SKM-1 (cell line): Measurements from ENCODE around the gene HS2ST1.
"Not testable (repeated sequence)": the region's sequence is repeated elsewhere in the genome, so short reads cannot be mapped to it uniquely, and the experiment has no call there.

Experiments used
- DNase-seq: peaks from one replicate; lab custom pipeline; 2025; ENCODE audit not compliant: unreplicated experiment; lab: John Stamatoyannopoulos, UW

Gene HS2ST1

DNA sequence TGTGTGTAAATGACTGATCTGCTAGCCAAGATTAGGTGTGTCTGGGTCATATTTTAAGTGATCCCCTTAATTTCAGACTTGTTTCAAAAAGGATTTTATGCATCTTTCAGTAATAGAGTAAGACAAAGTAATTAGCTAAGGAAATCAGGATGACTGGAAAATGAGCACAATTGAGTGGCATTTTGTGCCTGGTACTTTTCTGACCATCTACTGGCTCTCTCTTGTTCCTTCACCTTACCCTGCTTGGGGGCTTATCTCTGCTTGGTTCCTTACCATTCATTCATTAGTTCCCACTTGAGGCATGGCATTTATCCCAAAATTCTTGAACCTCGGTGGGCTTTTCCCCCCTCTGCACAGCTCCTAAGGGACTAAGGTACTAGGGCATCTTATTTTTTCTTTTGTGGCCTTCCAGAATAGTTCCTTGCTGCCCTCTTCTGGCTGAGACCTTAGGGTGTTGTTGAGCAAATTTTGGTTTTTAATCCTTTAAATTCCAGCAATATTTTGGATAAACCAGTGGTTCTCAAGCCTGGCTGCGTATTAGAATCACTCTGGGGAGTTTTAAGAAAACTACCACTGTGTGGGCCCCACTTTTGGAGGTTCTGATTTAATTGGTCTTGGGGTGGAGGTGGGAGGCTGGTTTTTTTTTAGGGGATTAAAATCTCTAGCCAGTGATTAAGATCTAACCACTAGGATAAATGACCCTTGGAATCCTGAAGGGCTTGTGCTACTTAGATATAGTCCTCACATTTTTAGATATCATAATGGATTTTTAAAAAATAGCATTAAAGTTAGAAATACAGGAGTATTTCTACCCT is 50.8 kb downstream of the HS2ST1 start:
- DNase-seq = no peak

DNA sequence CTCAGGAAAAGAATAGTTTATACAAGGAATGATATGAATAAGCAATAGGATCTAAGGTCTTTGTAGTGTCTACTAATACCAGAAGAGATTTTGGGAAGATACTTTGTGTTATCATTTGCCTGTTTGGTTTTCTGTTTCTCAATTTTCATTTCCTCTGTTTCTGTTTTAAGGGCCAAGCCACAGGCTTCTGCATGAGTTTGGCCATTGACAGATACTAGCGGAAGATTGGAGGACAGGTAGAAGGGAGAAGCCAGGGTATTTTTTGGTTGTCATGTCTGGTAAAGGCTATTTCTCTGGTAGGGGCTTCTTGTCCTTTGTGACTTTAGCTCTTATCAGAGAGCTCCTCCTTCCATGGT is 51.4 kb downstream of the HS2ST1 start:
- no peak for DNase-seq

DNA sequence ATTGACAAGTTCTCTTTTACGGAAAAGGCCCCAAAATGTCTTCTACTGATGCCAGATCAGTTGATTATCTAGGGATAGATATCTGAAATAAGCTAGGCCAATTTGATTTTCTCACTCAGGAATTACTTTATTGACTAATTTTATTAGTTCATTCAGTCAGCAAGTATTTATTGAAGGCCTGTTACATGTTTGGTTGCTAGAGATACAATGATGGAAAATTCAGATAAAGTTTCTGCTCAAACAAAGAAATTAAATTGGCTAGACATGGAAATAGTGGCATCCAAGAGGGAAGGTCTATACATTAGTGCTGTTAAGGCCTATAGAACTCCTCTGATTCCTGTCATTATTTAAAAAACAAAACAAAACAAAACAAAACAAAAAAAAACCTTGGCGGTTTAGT is 56.5 kb downstream of the HS2ST1 start:
- no peak for DNase-seq

DNA sequence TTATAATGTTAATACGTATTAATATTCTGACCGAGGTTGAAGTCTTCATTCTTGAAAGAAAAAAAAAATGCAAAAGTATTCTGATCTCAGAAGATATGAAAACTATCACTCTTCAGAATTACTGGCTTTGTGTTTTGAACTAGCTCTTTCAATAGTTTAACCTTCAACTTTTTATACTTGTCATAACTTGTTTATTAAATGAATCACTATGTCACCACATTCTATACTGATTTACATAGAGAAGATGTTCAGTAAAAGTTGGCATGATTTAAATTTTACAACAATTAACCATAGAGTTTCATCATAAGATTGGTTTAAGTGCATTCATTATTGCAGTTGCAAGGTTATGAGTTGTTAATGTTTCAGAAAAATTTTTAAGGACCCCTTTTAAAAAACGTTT is 57.3 kb downstream of the HS2ST1 start:
- DNase-seq = no peak

DNA sequence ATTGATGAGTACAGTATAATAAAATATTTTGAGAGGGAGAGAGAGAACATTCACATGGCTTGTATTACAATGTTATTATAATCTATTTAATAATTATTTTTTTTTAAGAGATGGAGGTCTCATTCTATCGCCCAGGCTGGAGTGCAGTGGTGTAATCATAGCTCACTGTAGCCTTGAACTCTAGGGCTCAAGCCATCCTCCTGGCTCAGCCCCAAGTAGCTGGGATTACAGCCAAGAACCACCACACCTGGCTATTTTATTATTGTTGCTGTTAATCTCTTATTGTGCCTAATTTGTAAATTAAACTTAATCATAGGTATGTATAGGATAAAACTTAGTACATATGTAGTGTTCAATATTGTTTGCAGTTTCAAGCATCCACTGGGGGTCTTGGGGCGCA is 57.8 kb downstream of the HS2ST1 start:
- DNase-seq = no peak

DNA sequence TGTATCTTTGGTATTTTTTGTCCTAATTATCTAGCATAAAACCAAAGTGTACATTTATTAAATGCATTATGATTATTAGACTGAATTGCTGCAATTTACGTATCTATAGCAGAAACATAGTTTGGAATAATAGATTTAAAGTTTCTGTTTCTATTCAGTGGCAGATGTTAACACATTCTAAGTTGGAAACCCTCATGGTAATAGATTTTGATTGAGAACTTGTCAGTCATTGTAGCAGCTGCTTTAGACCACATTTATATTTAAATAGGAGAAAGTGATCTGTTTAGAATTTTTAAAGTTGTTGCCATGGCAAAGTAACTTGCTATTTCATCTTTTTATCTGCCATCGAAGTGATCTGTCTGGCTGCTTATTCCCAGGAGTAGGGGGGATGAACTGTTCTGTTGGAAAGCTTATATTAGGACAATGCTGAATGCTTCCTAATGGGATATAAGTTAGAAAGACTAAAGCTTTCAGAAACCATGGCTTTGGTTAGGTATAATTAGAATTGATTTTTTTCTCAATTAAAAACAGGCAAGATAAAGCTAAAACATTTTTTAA is 61.6 kb downstream of the HS2ST1 start:
- no peak for DNase-seq

DNA sequence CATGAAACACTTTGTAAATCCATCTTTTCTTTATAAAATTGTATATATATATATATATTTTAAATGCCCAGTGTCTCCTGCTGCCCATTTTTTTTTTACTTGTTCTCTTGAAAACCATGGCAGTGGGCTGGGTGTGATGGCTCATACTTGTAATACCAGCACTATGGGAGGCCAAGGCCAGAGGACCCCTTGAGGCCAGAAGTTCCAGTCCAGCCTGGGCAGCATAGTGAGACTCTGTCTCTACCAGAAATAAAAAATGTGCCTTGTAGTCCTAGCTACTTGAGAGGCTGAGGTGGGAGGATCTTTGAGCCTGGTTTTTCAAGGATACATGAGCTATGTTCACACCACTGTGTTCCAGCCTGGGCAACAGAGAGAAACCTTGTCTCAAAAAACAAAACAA is 62.2 kb downstream of the HS2ST1 start:
- DNase-seq = no peak

DNA sequence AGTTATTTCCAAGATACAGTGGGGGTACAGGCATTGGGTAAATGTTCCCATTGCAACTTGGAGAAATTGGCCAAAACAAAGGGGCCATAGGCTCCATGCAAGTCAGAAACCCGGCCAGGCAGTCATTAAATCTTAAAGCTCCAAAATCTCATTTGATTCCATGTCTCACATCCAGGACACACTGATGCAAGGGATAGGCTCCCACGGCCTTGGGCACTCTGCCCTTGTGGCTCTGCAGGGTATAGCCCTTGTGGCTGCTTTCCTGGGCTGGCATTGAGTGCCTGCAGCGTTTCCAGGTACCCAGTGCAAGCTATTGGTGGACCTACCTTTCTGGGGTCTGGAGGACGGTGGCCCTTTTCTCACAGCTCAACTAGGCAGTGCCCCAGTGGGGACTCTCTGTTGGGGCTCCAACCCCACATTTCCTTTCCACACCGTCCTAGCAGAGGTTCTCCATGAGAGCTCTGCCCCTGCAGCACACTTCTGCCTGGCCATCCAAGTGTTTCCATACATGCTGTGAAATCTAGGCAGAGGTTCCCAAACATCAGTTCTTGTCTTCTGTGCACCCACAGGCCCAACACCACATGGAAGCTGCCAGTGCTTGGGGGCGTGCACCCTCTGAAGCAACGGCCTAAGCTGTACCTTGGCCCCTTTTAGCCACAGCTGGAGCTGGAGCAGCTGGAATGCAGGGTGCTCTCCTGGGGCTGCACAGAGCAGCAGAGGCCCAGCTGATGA is 67.2 kb downstream of the HS2ST1 start:
- DNase-seq = no peak

DNA sequence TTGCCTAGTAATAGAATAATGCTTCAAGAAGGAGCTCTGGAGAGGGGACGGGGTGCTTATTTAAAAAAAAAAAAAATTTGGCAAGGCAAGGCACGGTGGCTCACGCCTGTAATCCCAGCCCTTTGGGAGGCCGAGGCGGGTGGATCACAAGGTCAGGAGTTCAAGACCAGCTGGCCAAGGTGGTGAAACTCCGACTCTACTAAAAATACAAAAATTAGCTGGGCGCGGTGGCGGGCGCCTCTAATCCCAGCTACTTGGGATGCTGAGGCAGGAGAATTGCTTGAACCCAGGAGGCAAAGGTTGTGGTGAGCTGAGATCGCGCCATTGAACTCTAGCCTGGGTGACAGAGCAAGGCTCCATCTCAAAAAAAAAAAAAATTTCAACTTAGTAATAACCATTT is 69.2 kb downstream of the HS2ST1 start:
- DNase-seq = not testable (repeated sequence)

DNA sequence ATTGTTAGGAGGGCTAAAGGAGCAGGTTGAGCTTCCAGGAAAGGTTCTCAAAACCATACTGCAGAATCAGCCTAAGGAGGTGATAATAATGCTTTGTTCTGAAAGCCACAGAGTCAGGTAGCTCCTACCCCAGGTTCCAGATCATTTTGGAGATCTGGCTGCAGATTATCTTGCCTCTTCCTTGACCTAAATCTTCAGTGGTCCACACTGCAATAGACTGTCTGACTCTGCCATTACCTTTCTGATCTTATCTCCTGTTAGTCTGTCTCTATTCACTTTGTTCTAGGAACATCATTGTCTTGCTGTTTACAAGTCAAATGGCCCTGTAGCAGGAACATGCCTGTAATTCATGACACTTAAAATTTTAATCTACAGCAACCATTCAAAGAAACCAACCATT is 73.0 kb downstream of the HS2ST1 start:
- DNase-seq = no peak

DNA sequence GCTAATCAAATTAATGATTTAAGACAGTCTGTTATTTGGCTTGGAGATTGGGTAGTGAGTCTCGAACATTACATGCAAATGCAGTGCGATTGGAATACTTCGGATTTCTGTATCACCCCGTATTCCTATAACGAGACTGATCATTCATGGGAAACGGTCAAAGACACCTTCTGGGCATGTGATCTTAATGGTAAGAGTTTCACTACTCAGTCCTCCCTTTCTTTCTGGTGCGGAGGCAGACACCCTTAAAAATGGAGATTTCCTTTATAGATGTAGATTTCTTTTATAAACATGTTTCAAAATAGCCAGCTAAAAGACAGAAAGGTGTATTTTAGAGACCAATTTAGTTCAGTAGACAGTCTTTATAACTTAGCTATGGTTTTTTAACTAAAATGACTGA is 74.4 kb downstream of the HS2ST1 start:
- no peak for DNase-seq

DNA sequence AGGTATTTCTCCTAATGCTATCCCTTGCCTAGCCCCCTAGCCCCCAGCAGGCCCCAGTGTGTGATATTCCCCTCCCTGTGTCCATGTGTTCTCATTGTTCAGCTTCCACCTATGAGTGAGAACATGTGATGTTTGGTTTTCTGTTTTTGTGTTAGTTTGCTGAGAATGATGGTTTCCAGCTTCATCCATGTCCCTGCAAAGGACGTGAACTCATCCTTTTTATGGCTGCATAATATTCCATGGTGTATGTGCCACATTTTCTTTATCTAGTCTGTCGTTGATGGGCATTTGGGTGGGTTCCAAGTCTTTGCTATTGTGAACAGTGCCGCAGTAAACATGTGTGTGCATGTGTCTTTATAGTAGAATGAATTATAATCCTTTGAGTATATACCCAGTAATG is 75.3 kb downstream of the HS2ST1 start:
- not testable (repeated sequence) for DNase-seq

DNA sequence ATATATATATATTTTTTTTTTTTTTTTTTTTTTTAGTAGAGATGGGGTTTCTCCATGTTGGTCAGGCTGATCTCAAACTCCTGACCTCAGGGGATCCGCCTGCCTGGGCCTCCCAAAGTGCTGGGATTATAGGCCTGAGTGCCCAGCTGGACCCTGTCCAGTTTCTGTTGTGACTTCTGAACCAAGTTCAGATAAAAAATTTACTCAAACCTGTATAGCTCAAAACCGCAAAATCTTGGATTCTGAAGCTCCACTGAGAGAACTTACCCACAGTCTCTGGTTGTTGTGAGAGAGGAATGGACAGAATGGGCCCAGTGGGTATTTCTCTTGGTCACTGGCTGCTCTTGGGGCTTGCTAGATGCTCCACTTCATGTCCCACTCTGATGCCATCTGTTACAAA is 76.4 kb downstream of the HS2ST1 start:
- no peak for DNase-seq

DNA sequence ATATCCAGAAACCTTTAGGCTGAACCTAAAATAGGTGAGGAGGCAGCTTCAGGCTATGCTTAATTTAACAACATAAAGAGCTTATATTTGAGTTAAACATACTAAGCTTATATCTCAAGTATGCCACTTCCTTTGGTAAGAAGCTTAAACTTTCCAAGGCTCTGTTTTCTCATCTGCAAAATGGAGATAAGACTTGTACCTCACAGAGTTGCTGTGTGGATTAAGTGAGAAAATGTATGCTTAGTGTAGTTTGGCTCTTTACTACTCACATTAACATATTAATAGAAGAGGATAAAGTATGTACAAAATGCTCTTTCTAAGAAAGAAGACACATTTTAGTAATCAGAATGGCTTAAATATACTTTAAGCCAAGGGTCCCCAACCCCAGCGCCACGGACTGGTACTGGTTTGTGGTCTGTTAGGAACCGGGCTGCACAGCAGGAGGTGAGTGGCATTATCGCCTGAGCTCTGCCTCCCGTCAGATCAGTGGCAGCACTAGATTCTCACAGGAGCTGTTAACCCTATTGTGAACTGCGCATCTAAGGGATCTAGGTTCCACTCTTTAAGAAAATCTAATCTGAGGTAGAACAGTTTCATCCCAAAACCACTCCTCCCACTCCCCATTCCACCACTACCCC is 77.2 kb downstream of the HS2ST1 start:
- no peak for DNase-seq

DNA sequence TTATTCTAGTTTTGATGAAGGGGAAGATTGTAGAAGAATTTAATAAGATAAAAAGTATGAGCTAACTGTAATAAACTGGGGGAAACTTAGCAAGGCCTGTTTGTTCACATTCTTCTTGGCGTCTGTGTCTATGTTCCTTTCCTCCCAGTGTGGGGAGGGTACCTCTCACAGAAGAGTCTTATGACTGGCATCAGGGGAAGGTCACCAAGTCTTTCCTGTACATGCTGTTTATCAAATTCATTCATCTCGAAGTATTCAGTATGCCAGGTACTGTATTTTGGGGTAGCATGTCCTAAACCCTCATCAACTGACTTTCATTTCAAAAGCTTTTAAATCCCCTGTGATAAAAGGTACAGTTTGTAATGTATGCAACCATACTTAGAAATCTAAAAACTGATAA is 78.4 kb downstream of the HS2ST1 start:
- DNase-seq = no peak

DNA sequence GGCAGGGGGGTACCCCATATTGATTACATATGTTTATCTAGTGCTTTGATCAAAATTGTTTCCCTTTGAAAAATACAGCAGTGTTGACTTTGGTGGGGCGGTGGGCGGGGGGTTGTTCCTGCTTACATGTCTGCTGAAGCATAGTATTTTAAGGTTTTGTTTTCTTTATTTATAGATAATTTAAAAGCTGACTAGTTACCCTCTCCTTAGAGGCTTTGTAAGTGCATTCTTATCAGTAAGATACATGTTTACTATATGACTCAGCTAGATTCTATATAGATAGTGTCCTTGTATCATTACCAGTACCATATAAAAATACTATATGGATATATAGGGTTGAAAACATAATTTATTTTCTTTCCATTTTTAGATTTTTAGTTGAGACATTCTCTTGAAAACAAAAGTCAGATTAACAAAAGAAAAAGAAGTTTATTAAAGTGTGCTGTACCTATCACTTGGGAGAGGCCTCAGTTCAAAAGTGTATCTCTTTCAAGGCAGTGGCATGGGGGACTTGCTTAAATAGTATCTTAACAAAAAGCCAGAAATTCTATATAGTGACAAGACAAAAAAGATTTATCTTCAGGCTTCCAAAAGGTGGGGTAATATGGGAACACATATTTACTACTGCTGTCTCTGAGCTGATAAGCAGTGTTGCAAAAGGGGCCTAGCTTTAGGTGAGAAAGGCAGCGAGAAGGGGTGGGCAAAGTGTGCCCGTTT is 79.0 kb downstream of the HS2ST1 start:
- DNase-seq = no peak

DNA sequence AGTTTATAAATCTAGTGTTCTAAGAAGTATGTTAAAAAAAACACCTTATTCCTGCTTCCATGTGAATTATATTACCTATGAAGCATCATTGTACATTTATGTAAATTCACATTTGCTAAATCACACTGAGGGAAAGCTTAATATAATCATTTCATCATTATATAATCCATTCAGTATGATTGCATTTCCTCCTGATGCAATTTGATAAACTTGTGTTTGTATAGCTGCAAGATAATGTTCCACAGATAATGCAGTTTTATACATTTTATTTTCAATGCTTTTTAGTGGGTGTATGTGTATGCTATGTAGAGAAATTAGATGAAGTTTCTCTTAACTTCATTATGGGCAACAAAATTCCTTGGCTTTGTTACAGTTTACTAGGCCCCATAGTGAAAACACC is 79.6 kb downstream of the HS2ST1 start:
- DNase-seq = no peak

DNA sequence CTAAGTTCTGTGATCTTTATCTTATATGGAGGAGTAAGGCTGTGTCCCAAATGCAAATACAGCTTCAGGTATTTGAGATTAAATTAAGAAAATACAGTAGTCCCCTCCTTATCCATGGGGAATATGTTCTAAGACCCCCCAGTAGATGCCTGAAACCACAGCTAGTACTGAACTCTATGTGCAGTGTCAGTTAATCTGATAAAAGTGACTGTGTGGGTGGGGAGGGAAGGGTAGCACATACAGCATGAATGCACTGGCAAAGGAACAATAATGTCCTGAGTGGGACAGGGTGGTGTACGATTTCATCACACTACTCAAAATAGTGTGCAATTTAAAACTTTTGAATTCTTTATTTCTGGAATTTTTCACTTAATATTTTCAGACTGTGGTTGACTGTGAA is 83.1 kb downstream of the HS2ST1 start:
- DNase-seq = no peak

DNA sequence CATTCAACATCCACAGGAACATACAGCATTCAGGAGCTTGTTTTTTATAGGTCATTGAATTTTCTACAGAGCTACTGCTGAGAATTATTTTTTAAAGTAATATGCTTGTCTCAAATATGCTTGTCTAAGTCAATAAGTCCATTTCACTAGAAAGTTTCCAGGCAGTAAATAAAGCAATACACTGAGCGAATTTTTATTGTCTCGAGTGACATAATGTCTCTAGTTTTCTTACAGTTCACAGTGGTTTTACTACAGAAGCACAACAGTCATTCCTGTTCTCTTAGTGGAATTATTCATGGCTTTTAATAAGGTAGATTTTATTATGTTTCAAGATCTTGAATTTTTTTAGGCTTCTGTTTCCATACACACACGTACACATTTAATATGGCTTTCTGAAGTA is 83.8 kb downstream of the HS2ST1 start:
- no peak for DNase-seq

DNA sequence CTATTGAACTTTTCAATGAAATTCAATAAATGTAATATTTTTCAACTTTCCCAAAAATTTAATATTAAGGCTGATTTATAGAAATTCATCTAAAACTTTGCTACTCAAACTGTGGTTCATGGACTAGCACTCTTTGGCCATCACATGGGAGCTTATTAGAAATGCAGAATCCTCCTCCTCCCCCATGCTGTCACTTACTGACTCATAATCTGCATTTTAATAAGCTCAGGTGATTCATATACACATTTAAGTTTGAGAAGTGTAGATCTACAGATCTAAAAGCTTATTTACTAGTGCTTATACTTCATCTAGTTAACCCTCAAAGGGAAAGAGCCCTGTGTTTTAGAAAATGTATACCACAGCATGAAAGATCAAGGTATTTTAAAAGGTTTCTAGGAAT is 84.3 kb downstream of the HS2ST1 start:
- DNase-seq = no peak

DNA sequence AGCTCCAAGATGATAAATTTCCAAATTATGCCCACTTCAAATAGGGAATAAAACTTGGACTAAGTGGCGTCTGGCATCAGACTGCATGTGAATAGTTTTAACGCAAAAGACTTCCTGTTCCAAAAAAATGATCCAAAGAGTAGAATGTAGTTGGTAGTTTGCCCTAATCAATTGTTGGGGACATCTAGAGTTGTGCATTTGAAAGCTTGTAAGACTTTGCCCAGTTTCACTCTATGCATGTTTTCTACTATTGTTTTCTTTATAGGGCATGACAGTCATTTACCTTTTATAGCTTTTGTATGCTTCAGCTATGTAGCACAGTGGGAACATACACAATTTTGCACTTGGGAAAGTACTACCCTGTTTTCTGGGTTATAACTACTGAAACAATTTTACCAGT is 86.0 kb downstream of the HS2ST1 start:
- no peak for DNase-seq
